HEK293 (cell line): ENCODE results near the gene ZNF45.

Experiments used
- TCF7L2 ChIP-seq: IDR thresholded peaks from 2 replicates; pipeline ENCODE4 v1.6.1; 2011; ENCODE audit warnings: low read depth, mild to moderate bottlenecking, inconsistent platforms, low read length, moderate library complexity, borderline replicate concordance
- ZNF558 ChIP-seq: fragments of 450-650 bp; formaldehyde crosslinking; IDR thresholded peaks from 2 replicates; pipeline ENCODE4 v1.5.1; 2016; ENCODE audit warnings: missing biosample characterization, missing genetic modification characterization
- TF ChIP-seq, protein P1 (sequence below): fragments of 450-650 bp; formaldehyde crosslinking; IDR thresholded peaks from 2 replicates; pipeline ENCODE4 v1.5.1; 2016; ENCODE audit warnings: missing biosample characterization, missing genetic modification characterization

DNA sequence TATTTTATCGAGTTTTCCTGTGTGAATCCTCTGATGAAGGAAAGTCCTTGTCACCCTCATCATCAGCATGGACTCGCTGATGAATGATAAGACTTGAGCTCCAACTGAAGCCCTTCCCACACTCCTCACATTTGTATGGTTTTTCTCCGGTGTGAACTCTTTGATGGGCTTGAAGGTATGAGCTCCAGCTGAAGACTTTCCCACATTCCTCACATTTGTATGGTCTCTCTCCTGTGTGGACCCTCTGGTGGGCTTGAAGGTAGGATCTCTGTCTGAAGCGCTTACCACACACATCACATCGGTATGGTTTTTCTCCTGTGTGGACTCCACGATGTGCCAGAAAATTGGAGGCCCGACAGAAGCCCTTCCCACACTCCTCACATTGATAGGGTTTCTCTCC lies 21.7 kb downstream of the ZNF45 start:
- TF ChIP-seq TCF7L2, result no peak
- TF ChIP-seq, protein P1, sequence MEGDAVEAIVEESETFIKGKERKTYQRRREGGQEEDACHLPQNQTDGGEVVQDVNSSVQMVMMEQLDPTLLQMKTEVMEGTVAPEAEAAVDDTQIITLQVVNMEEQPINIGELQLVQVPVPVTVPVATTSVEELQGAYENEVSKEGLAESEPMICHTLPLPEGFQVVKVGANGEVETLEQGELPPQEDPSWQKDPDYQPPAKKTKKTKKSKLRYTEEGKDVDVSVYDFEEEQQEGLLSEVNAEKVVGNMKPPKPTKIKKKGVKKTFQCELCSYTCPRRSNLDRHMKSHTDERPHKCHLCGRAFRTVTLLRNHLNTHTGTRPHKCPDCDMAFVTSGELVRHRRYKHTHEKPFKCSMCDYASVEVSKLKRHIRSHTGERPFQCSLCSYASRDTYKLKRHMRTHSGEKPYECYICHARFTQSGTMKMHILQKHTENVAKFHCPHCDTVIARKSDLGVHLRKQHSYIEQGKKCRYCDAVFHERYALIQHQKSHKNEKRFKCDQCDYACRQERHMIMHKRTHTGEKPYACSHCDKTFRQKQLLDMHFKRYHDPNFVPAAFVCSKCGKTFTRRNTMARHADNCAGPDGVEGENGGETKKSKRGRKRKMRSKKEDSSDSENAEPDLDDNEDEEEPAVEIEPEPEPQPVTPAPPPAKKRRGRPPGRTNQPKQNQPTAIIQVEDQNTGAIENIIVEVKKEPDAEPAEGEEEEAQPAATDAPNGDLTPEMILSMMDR (tag by site-specific recombination), result no peak
- TF ChIP-seq ZNF558, result no peak; the same call in 1 of the 2 replicates
